ENCODE results near the gene CPXM1. TPM values are rescaled to one million over a fixed set of nuclear protein-coding genes. Genes with fewer than 3 reads are reported as not detected.

The CPXM1 gene
- total RNA-seq, 1 experiment from 2014 or later = not detected

DNA sequence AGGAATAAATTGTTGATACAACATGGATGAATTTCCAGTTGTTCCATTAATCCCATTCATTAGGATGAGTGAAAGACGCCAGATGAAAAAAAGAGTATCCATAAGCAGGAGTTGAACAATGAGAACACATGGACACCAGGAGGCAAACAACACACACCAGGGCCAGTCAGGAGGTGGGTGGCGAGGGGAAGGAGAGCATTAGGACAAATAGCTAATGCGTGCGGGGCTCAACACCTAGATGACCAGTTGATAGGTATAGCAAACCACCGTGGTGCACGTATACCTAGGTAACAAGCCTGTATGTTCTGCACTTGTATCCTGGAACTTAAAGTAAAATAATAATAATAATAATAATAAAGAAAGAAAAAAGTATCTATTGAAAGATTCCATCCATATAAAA lies 28.9 kb upstream of the CPXM1 start:
- Histone ChIP-seq H3K9ac (ENCODE audit: low read length) (no peak overlapping the region), H3K4me3 (ENCODE audit: low read length) (no peak overlapping the region), H3K4me1 (ENCODE audit: insufficient read depth, low read length) (peaks cover 16% of the 10 kb centered on the region), H3K4me2 (ENCODE audit: low read length) (no peak overlapping the region), H3K27me3 (ENCODE audit: low read length) (no peaks in the 10 kb centered on the region), H3K9me3 (ENCODE audit: low read length) (no peaks in the 10 kb centered on the region), H3K36me3 (ENCODE audit: low read depth, low read length) (no peaks in the 10 kb centered on the region), H3F3A (ENCODE audit: low read length, unreplicated experiment) (no peaks in the 10 kb centered on the region), H2AFZ (ENCODE audit: low read length) (no peak overlapping the region), H3K9me2 (replicated peaks; ENCODE audit: low read length) (no peaks in the 10 kb centered on the region), H4K20me1 (ENCODE audit: low read length) (no peaks in the 10 kb centered on the region), H3K79me2 (ENCODE audit: low read length) (no peaks in the 10 kb centered on the region), H3K27ac (ENCODE audit: low read length) (no peak overlapping the region)
- CTCF ChIA-PET = no interaction called here
- POLR2A ChIA-PET (ENCODE audit: unreplicated experiment) = no interaction called here
- no peak for ATAC-seq
- intact Hi-C loops (cut with micrococcal nuclease) = no loop called here
- no TSS peak for BruUV-seq (replicated peaks)
- DNase-seq = no peak
- TF ChIP-seq EZH2 (IDR thresholded peaks at IDR 0.05; ENCODE audit: low read length, unreplicated experiment) (no peak), EZH2phosphoT487 (IDR thresholded peaks at IDR 0.05; ENCODE audit: borderline replicate concordance, low read length) (no peak)
- TF ChIP-seq, protein P1, sequence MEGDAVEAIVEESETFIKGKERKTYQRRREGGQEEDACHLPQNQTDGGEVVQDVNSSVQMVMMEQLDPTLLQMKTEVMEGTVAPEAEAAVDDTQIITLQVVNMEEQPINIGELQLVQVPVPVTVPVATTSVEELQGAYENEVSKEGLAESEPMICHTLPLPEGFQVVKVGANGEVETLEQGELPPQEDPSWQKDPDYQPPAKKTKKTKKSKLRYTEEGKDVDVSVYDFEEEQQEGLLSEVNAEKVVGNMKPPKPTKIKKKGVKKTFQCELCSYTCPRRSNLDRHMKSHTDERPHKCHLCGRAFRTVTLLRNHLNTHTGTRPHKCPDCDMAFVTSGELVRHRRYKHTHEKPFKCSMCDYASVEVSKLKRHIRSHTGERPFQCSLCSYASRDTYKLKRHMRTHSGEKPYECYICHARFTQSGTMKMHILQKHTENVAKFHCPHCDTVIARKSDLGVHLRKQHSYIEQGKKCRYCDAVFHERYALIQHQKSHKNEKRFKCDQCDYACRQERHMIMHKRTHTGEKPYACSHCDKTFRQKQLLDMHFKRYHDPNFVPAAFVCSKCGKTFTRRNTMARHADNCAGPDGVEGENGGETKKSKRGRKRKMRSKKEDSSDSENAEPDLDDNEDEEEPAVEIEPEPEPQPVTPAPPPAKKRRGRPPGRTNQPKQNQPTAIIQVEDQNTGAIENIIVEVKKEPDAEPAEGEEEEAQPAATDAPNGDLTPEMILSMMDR (conservative IDR thresholded peaks at IDR 0.05; ENCODE audit: low read depth, low read length) = no peak

DNA sequence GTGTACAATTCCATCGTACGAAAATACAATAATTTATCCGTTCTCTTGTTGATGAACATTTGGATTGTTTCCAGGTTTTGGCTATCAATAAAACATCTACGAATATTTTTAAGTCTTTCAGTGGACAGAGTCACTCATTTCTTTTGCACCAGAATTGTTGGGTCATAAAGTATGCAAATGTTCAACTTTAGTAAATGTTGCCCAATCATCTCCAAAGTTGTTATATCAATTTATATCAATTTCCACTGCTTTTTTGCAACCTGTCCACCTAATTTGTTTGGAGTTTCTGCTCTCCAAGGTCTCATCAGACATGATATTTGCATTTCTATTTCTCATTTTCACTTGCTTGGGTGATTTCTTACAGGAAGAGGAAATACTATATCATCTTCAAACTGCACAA lies 26.2 kb upstream of the CPXM1 start:
- H3K4me1 ChIP-seq (ENCODE audit: insufficient read depth, low read length) = peaks cover 6% of the 10 kb centered on the region
- ChIA-PET CTCF (no interaction called here), POLR2A (ENCODE audit: unreplicated experiment) (no interaction called here)
- no peak overlapping the region for H2AFZ ChIP-seq (ENCODE audit: low read length)
- H3K4me2 ChIP-seq (ENCODE audit: low read length) = no peak overlapping the region
- DNase-seq (no peak), ATAC-seq (no peak)
- no peaks in the 10 kb centered on the region for H3F3A ChIP-seq (ENCODE audit: low read length, unreplicated experiment)
- no peak overlapping the region for H3K9ac ChIP-seq (ENCODE audit: low read length)
- BruUV-seq (replicated peaks) = no TSS peak
- no peaks in the 10 kb centered on the region for H3K9me2 ChIP-seq (replicated peaks; ENCODE audit: low read length)
- H3K36me3 ChIP-seq (ENCODE audit: low read depth, low read length) = no peaks in the 10 kb centered on the region
- H4K20me1 ChIP-seq (ENCODE audit: low read length) = no peaks in the 10 kb centered on the region
- H3K9me3 ChIP-seq (ENCODE audit: low read length) = no peaks in the 10 kb centered on the region
- no peaks in the 10 kb centered on the region for H3K79me2 ChIP-seq (ENCODE audit: low read length)
- H3K4me3 ChIP-seq (ENCODE audit: low read length) = no peak overlapping the region
- no peak overlapping the region for H3K27ac ChIP-seq (ENCODE audit: low read length)
- peaks cover 3% of the 10 kb centered on the region; the same call in 1 of the 2 replicates for H3K27me3 ChIP-seq (ENCODE audit: low read length)
- TF ChIP-seq EZH2 (IDR thresholded peaks at IDR 0.05; ENCODE audit: low read length, unreplicated experiment) (no peak), EZH2phosphoT487 (IDR thresholded peaks at IDR 0.05; ENCODE audit: borderline replicate concordance, low read length) (no peak)
- TF ChIP-seq, protein P1 (conservative IDR thresholded peaks at IDR 0.05; ENCODE audit: low read depth, low read length) = no peak
- intact Hi-C loops (cut with micrococcal nuclease) = no loop called here

DNA sequence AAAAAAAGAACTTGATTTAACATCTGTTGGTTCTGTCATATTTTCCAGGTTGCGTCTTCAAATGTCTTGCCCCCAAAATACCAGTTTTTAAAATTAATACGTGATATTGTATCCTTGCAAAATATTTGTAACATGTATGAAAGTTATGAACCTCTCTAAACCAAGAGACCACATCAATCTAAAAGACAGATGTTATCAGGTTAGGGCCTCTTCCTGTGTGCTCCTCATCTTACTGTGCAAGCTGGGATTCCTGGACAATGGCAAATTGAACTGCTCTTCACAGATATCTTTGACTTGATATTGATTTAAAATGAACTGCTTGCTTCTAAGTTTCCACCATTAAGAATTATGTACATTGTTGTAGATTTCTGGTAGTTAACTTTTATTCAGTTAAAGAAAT lies 25.3 kb upstream of the CPXM1 start:
- no peak for DNase-seq
- CTCF ChIA-PET = no interaction called here
- Histone ChIP-seq H3K27ac (ENCODE audit: low read length) (no peak overlapping the region), H3K79me2 (ENCODE audit: low read length) (no peaks in the 10 kb centered on the region), H3K9me3 (ENCODE audit: low read length) (no peaks in the 10 kb centered on the region), H3K27me3 (ENCODE audit: low read length) (peaks cover 3% of the 10 kb centered on the region; the same call in 1 of the 2 replicates), H3F3A (ENCODE audit: low read length, unreplicated experiment) (no peaks in the 10 kb centered on the region), H3K9ac (ENCODE audit: low read length) (no peak overlapping the region), H3K9me2 (replicated peaks; ENCODE audit: low read length) (no peaks in the 10 kb centered on the region), H3K4me3 (ENCODE audit: low read length) (no peak overlapping the region), H4K20me1 (ENCODE audit: low read length) (no peaks in the 10 kb centered on the region), H3K4me2 (ENCODE audit: low read length) (no peak overlapping the region), H3K4me1 (ENCODE audit: insufficient read depth, low read length) (0 out of 2 replicates have a peak, but pooled peaks cover 4% of the 10 kb centered on the region), H2AFZ (ENCODE audit: low read length) (no peak overlapping the region), H3K36me3 (ENCODE audit: low read depth, low read length) (no peaks in the 10 kb centered on the region)
- no TSS peak for BruUV-seq (replicated peaks)
- POLR2A ChIA-PET (ENCODE audit: unreplicated experiment) = no interaction called here
- intact Hi-C loops (cut with micrococcal nuclease) = no loop called here
- TF ChIP-seq EZH2phosphoT487 (IDR thresholded peaks at IDR 0.05; ENCODE audit: borderline replicate concordance, low read length) (no peak), EZH2 (IDR thresholded peaks at IDR 0.05; ENCODE audit: low read length, unreplicated experiment) (no peak)
- TF ChIP-seq, protein P1 (conservative IDR thresholded peaks at IDR 0.05; ENCODE audit: low read depth, low read length) = no peak
- no peak for ATAC-seq
